ENCODE results near the gene PDE11A. TPM values are rescaled to one million over a fixed set of nuclear protein-coding genes. Genes with fewer than 3 reads are reported as not detected.

The PDE11A gene
- total and polyA plus RNA-seq, 2 donors from 2014 or later, result 0.58 to 0.82 TPM

- no peaks in the 10 kb centered on the region for H3K4me1 ChIP-seq (ENCODE audit: control insufficient read depth in 2 of 3, insufficient read depth in 2 of 3, low read depth in 1 of 3, low read length in 3 of 3)
- DNase-seq, result no peak
- H3K27ac ChIP-seq (ENCODE audit: low read depth in 2 of 2, low read length in 2 of 2), result no peak overlapping the region
- no peaks in the 10 kb centered on the region for H3K9me3 ChIP-seq (ENCODE audit: control insufficient read depth in 2 of 3, insufficient read depth in 1 of 3, low read length in 3 of 3)
- no peak overlapping the region for H3K9ac ChIP-seq (ENCODE audit: low read length in 3 of 3)
- no peak for TF ChIP-seq CTCF (IDR thresholded peaks at IDR 0.05; ENCODE audit: borderline replicate concordance, extremely low read depth, insufficient read depth)
- no peak for FAIRE-seq
- no peaks in the 10 kb centered on the region for H3K36me3 ChIP-seq (ENCODE audit: control insufficient read depth in 2 of 3, insufficient read depth in 3 of 3, low read length in 3 of 3)
- no peak overlapping the region for H3K4me3 ChIP-seq (ENCODE audit: low read length in 3 of 3)
- intact Hi-C loops (cut with DNase I), result no loop called here
- H3K27me3 ChIP-seq (ENCODE audit: control insufficient read depth, insufficient read depth, low read length), result no peaks in the 10 kb centered on the region
Observed at GRCh38 chr2:177869209-177869608, 203.4 kb downstream of the PDE11A start.

GRCh38 chr2:177868806-177869205 lies 203.8 kb downstream of the PDE11A start:
- Histone ChIP-seq H3K4me3 (ENCODE audit: low read length in 3 of 3) (no peak overlapping the region), H3K27me3 (ENCODE audit: control insufficient read depth, insufficient read depth, low read length) (no peaks in the 10 kb centered on the region), H3K9ac (ENCODE audit: low read length in 3 of 3) (no peak overlapping the region), H3K36me3 (ENCODE audit: control insufficient read depth in 2 of 3, insufficient read depth in 3 of 3, low read length in 3 of 3) (no peaks in the 10 kb centered on the region), H3K9me3 (ENCODE audit: control insufficient read depth in 2 of 3, insufficient read depth in 1 of 3, low read length in 3 of 3) (no peaks in the 10 kb centered on the region), H3K27ac (ENCODE audit: low read depth in 2 of 2, low read length in 2 of 2) (no peak overlapping the region), H3K4me1 (ENCODE audit: control insufficient read depth in 2 of 3, insufficient read depth in 2 of 3, low read depth in 1 of 3, low read length in 3 of 3) (no peaks in the 10 kb centered on the region)
- intact Hi-C loops (cut with DNase I), result no loop called here
- FAIRE-seq (no peak), DNase-seq (no peak)
- TF ChIP-seq CTCF (IDR thresholded peaks at IDR 0.05; ENCODE audit: borderline replicate concordance, extremely low read depth, insufficient read depth), result no peak

- DNase-seq, result no peak
- H3K36me3 ChIP-seq (ENCODE audit: control insufficient read depth in 2 of 3, insufficient read depth in 3 of 3, low read length in 3 of 3), result no peaks in the 10 kb centered on the region
- intact Hi-C loops (cut with DNase I), result no loop called here
Observed at GRCh38 chr2:177857538-177857937, 215.0 kb downstream of the PDE11A start.

More at GRCh38 chr2:177857538-177857937, 215.0 kb downstream of the PDE11A start:
- no peaks in the 10 kb centered on the region for H3K4me1 ChIP-seq (ENCODE audit: control insufficient read depth in 2 of 3, insufficient read depth in 2 of 3, low read depth in 1 of 3, low read length in 3 of 3)
- peaks cover 2 to 4% (median 3%) of the 10 kb centered on the region in 3 donors for H3K9me3 ChIP-seq (ENCODE audit: control insufficient read depth in 2 of 3, insufficient read depth in 1 of 3, low read length in 3 of 3)
- H3K9ac ChIP-seq (ENCODE audit: low read length in 3 of 3), result no peak overlapping the region
- no peak for FAIRE-seq
- H3K4me3 ChIP-seq (ENCODE audit: low read length in 3 of 3), result no peak overlapping the region
- H3K27me3 ChIP-seq (ENCODE audit: control insufficient read depth, insufficient read depth, low read length), result no peaks in the 10 kb centered on the region
- no peak for TF ChIP-seq CTCF (IDR thresholded peaks at IDR 0.05; ENCODE audit: borderline replicate concordance, extremely low read depth, insufficient read depth)
- no peak overlapping the region for H3K27ac ChIP-seq (ENCODE audit: low read depth in 2 of 2, low read length in 2 of 2)

Measured in kidney (tissue), 14 donors.